AG09309 (cell line): ENCODE results near the gene SLC6A19.

ENCODE experiments used
- DNase-seq: peaks from one replicate; pipeline ENCODE4 v3.0.0-alpha.2; 2010; ENCODE audit warnings: low read depth
- H3K4me3 ChIP-seq: 2 replicates; pipeline ENCODE4 v1.5.1; 2011; ENCODE audit warnings: mild to moderate bottlenecking, low read depth, low read length, moderate library complexity; ENCODE audit not compliant: control insufficient read depth
- TF ChIP-seq, protein P1 (sequence below): IDR thresholded peaks from 2 replicates; pipeline ENCODE4 v1.5.1; 2011; ENCODE audit warnings: mild to moderate bottlenecking, low read depth, low read length, inconsistent platforms; ENCODE audit not compliant: insufficient read depth, control insufficient read depth; ENCODE audit errors: missing control alignments

The SLC6A19 gene

DNA sequence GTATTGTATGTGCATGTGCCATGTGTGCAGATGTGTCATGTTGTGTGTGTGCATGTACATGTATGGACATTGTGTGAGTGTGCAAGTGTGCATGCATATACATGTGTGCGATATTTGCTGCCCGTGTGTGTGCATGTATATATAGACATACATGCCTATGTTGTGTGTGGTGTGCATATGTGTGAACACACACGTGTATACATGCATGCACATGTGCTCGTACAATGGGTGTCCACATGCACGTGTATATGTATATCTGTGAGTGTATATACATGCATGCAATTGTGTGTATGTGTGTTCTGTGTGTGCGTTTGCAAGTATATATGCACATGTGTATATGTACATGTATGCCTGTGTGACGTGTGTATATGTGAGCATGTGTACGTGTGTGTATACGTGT, 20.8 kb downstream of the SLC6A19 start:
- TF ChIP-seq, protein P1, sequence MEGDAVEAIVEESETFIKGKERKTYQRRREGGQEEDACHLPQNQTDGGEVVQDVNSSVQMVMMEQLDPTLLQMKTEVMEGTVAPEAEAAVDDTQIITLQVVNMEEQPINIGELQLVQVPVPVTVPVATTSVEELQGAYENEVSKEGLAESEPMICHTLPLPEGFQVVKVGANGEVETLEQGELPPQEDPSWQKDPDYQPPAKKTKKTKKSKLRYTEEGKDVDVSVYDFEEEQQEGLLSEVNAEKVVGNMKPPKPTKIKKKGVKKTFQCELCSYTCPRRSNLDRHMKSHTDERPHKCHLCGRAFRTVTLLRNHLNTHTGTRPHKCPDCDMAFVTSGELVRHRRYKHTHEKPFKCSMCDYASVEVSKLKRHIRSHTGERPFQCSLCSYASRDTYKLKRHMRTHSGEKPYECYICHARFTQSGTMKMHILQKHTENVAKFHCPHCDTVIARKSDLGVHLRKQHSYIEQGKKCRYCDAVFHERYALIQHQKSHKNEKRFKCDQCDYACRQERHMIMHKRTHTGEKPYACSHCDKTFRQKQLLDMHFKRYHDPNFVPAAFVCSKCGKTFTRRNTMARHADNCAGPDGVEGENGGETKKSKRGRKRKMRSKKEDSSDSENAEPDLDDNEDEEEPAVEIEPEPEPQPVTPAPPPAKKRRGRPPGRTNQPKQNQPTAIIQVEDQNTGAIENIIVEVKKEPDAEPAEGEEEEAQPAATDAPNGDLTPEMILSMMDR = no peak
- no peak for DNase-seq
- H3K4me3 ChIP-seq = no peak overlapping the region

DNA sequence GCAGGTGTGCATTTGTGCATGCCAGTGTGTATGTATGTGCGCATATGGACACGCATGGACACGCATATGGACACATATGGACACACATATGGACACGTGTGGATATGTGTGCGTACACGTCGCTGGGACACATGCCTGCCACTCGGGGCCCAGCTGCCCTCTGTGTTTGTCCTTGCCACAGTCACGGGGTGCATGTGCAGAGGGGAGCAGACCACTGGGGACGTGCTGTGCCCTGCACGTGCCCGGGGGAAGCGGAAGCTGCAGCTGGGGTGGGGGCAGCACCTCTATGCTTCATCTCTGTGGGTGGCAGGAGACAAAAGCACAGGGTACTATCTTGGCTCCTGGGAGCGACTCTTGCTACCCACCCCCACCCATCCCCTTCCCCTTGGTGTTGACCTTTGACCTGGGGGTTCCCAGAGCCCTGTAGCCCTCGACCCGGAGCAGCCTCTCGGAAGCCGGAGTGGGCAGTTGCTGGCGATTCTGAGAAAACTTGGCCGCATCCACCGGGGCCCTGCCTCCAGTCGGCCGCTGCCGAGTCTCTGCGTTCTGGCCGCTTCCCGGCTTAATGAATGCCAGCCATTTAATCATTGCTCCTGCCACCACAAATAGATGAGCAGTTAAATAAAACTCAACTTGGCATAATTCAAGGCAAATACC, 21.4 kb downstream of the SLC6A19 start:
- DNase-seq = no peak
- TF ChIP-seq, protein P1 = no peak
- H3K4me3 ChIP-seq = no peak overlapping the region

DNA sequence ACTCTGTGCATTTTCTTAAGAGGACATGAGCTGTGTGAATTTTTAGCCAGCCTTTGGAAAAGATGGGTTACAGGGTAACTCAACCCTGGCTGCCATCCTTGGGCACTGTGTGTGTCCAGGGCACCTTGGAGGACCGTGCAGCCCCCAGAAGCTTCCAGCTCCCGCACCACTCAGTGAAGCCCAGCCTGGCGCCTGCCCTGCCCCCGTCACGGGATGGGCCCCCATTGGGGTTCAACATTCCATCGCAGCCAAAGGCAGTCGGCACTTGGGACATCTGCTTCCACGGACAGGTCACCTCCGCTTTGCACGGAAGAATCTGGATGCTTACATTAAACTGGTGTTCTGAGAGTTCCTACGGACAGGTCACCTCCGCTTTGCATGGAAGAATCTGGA, 21.9 kb downstream of the SLC6A19 start:
- H3K4me3 ChIP-seq = no peak overlapping the region
- TF ChIP-seq, protein P1 = no peak
- DNase-seq = no peak

DNA sequence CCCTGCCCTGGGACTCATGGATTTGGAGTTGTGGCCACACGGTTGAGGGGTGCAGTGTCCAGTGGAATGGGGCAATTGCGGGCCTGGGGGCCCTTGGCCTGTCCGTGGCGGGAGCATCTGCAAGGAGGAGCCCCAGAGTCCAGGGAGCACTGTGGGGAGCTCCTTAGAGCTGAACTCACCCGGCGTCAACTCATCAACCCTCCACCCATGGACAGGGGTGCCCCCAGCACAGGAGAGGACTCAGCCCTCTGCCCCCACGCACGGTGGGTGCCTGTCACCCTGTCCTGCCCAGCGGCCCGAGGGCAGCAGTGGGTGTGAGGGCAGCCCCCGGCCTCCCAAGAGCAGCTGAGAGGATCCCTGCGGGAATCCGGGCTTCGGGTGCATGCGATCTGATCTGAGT, 23.2 kb downstream of the SLC6A19 start:
- H3K4me3 ChIP-seq = no peak overlapping the region
- DNase-seq = no peak
- TF ChIP-seq, protein P1 = no peak

DNA sequence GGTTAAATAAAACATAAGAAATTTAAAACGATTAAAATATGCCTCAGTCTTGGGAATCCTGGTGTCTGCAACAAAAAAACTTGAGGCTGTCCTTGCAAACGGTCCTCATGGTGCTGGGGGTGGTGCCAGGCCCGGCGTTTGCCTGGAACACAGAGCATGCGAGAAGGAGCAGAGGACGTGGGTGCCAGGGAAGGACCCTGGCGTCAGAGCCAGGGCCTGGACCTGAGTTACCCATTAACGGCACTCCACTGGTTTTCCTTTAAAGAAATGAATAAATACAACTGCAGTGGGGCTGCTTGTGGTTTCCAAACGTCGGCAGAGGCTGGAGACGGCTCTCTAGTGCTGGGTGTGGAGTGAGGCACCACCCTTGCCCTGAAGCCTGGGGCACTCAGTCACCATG, 23.7 kb downstream of the SLC6A19 start, which contains the start of gene SLC6A18:
SLC6A18 (plus strand) TSS at position 301 of the 400 bp plus-strand sequence; CDS start at position 398, 97 bp downstream.
- DNase-seq = no peak
- H3K4me3 ChIP-seq = no peak within 1 kb of the TSS
- TF ChIP-seq, protein P1 = no peak

DNA sequence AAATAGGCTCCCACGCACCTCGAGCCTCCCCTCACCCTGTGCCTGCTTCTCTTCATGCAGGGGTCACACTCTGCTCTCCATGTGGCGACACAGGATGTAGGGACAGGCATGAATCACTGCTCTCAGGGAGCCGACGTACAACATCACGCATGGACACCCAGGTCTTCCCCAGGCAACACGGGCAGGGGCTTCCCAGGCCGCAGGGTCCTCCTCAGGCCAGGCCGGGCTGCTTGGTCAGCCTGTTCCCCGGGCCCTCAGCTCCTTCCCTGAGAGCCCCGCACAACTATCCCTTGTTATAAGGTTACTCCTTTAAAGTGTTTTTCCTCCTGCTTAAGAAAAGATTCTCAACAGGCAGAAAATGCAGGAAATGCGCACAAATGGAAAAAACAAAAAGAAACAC, 24.8 kb downstream of the SLC6A19 start:
- H3K4me3 ChIP-seq = no peak overlapping the region
- DNase-seq = no peak
- TF ChIP-seq, protein P1 = no peak
